Adipose tissue (tissue), 3 donors: ENCODE results near the gene CNTROB. TPM values are rescaled to one million over a fixed set of nuclear protein-coding genes. Genes with fewer than 3 reads are reported as not detected.

Experiments
- H3K27ac ChIP-seq: one replicate; pipeline ENCODE4 v1.5.1; 2013; ENCODE audit warnings: low read depth, low read length
- WGBS, 3 donors: extraction: QIAGEN DNeasy Blood & Tissue Kit; methylation state at CpG; one replicate each; pipeline ENCODE4 v1.1.7; 2013; 5-methylcytosine and 5-hydroxymethylcytosine counted together
- polyA plus RNA-seq, 3 donors: library from polyadenylated mRNA; stranded (reverse); fragments of 200-250 nt; gene quantifications; one replicate each; pipeline ENCODE4 v1.2.3, GENCODE V29; 2013
- donor health status: healthy with polysubstance abuse.
- donor health status: Bipolar disorder and iron deficiency.
- donor health status: healthy.

CNTROB gene
- polyA plus RNA-seq, 3 donors = 10.8 to 28.0 (median 15.7) TPM

DNA sequence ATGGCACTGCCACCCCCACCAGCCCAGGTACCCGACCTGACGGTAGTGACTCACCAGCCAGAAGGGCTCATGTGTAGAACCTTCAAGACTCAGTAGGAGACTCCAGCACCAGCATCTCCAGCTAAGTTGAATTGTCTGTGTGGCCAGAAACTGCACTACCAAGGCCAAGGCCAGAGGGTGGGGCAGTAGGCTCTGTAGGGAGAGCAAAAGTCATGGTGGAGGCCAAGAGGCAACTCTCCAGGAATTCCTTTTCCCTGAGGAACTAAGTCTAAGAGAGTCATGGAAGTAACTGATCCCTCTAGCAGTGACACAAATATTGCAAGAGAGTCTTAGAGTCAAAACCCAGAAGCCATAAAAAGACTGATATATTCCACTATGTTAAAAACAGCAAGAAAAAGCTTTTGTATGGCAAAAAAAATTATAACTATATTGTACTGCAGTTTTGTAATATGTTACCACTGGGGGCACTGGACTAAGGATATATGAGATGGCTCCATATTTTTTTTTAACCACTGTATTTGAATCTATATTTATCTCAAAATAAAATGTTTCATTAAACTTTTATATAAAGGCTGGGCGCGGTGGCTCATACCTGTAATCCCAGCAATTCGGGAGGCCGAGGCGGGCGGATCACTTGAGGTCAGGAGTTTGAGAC is 40.3 kb downstream of the CNTROB start:
- H3K27ac ChIP-seq = no peak overlapping the region
- WGBS, 3 donors = 89 to 93% (median 92%) methylated on average over 8 of the region's 8 CpGs

GRCh38 chr17:7974638-7975131 is 42.7 kb downstream of the CNTROB start:
- H3K27ac ChIP-seq = no peak overlapping the region

DNA sequence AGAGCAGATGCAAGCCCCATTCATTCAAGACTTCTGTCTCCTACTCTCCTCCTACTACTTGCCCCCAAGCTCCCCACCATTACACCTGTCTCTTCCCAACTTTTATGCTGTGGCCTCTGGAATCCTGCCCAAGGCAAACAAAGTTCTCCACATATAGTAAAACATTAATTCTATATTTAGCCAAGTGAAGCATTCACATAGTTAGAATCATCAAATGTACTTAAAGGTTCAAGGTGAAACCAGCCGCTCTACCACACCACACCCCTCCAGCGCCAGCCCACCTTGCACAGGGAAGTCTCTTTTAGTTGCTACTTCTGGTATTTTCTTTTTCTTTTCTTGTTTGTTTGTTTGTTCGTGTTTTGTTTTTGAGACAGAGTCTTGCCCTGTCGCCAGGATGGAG is 45.0 kb downstream of the CNTROB start:
- 48 to 94% (median 84%) methylated on average over 4 of the region's 4 CpGs for WGBS, 3 donors
- H3K27ac ChIP-seq = no peak overlapping the region

DNA sequence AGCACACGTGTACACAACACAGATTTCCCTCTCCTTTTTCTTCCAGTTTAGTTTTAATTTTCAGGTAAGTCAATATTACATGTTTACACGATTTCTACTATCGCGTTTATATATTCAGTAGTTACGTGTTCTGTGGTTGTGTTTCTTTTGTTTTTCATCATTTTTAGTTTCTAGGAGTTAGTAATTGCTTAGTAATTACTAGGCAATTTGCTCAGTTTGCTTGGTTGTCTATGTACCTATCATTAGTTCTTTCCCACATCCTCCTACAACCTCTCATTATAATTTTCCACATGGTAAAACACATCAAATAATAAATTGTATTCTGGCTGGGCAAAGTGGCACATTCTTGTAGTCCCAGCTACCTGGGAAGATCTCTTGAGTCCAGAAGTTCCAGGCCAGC is 45.8 kb downstream of the CNTROB start:
- 83 to 95% (median 93%) methylated on average over 5 of the region's 5 CpGs for WGBS, 3 donors
- H3K27ac ChIP-seq = no peak overlapping the region

GRCh38 chr17:7982173-7982572 is 50.2 kb downstream of the CNTROB start:
- WGBS, 3 donors = 56 to 61% (median 57%) methylated on average over 7 of the region's 7 CpGs
- H3K27ac ChIP-seq = no peak overlapping the region

DNA sequence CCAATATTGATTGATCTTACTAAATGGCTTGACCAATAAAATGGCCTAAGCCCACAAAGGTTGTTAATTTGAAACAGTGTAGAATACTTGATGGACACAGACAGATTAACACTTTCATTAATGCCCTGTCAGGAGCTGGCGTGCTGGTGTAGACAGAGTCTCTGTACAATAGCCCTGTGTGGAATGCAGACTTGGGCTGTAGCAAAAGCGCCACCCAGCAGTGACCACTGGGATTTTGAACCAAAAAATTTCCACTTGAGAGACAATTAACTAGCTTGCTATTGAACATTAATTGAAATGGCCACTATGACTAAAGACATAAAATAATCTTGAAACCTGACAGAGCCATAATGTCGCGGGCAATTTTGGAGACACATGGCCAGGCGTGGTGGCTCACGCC is 50.7 kb downstream of the CNTROB start:
- WGBS, 3 donors = 85 to 91% (median 87%) methylated on average over 6 of the region's 6 CpGs
- no peak overlapping the region for H3K27ac ChIP-seq

DNA sequence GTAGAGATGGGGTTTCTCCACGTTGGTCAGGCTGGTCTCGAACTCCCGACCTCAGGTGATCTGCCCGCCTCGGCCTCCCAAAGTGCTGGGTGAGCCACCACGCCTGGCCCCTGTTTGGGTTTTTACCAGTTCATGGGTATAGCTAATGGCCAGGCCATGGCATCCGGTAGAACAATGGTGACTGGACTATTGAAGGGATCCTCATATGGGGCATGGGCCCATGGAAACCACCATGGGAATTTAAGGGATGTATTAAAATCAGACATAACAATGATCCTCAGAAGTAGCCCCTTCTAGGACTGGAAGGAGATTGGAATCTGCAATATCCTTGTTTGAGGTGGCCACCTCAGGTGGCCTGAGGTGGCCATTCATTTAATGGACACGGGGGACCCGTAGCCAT is 52.9 kb downstream of the CNTROB start:
- WGBS, 3 donors = 82 to 92% (median 89%) methylated on average over 9 of the region's 9 CpGs
- no peak overlapping the region for H3K27ac ChIP-seq

DNA sequence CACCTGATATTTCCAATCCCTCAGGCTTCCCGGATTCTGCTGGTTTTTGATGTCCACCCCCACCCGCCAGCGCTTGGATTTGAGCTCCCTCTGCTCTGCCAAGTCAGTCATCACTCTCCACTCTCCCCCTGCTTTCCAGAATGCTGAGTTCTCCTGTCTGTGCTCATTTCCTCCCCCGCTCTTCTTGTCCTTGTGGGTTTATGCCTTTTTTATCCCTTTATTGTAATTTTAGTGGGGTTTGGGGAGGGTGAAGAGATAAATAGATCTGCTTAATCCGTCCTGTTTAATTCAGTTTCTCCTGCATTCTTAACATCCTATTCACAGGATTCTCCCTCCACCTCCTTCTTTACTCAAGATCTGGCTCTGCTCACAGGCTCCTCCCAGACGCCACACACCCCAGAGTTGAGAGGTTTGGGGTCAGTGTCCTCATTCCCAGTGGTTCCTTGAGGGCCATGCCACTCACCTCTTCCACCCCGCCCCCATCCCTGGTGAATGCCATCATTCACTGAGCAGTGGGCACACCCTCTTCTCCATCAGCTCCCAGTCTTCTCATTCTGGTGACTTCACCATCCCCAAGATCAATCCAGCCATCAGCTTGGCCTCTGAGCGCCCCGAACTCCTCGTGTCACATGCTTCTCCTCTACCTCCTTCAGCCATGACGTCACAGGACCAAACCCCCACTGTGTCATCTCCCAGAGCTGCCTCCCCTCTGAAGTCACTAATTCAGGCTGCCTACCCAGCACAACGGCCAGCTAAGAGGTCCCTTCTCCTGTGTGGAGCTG is 55.3 kb downstream of the CNTROB start:
- 52 to 67% (median 56%) methylated on average over 12 of the region's 12 CpGs for WGBS, 3 donors
- H3K27ac ChIP-seq = no peak overlapping the region

GRCh38 chr17:7988750-7989178 is 56.8 kb downstream of the CNTROB start:
- 12 to 18% (median 13%) methylated on average over 5 of the region's 5 CpGs for WGBS, 3 donors
- H3K27ac ChIP-seq = no peak overlapping the region

GRCh38 chr17:7989781-7990655 is 58.0 kb downstream of the CNTROB start:
- H3K27ac ChIP-seq = no peak overlapping the region

DNA sequence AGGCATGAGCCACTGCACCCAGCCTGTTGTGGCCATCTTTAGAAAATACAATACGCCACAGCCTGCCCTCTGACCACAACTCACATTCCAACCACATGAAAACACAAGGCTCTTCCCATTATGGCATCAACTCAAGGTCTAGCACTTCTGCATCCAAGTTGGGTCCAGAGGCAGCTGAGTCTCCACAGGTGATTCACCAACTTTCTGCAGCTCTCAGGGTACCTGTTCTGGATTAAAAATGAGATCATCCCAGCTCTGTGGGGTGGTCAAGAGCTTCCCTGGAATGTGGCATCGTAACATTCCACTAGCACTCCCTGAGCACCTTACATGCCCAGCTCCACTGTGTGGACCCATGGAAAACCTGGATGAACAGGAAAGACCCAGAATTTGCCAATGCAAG is 60.5 kb downstream of the CNTROB start:
- H3K27ac ChIP-seq = no peak overlapping the region
- WGBS, 3 donors = 81 to 90% (median 88%) methylated on average over 2 of the region's 2 CpGs

More at GRCh38 chr17:7989781-7990655, 58.0 kb downstream of the CNTROB start:
- WGBS, 3 donors = 2 to 3% (median 2%) methylated on average over 49 to 59 of the region's 59 CpGs

DNA sequence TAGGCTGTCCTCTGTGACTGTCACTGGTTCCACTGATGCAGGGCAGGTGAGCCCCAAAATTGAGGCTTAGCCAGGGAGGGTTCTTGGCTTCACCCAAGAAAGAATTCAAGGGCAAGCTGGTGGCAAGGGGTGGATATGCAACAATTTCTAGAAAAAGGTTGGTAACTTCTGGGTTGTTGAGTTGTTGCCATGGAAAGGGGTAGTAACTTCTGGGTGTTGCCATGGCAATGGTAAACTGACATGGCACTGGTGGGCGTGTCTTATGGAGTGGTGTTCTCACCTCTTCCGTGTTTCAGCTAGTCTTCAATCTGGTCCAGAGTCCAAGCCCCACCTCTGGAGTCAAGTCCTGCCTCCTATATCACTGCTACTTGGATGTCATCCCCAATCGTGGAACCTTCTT is 60.9 kb downstream of the CNTROB start:
- 63 to 74% (median 70%) methylated on average over 3 of the region's 3 CpGs for WGBS, 3 donors
- H3K27ac ChIP-seq = no peak overlapping the region

- WGBS, 3 donors = 76 to 89% (median 85%) methylated on average over 27 of the region's 27 CpGs
- no peak overlapping the region for H3K27ac ChIP-seq
Observed at GRCh38 chr17:7993972-7994589, 62.1 kb downstream of the CNTROB start.

- H3K27ac ChIP-seq = no peak overlapping the region
- WGBS, 3 donors = 93 to 96% (median 96%) methylated on average over 2 of the region's 2 CpGs
Observed at GRCh38 chr17:7995724-7996123, 63.7 kb downstream of the CNTROB start.

DNA sequence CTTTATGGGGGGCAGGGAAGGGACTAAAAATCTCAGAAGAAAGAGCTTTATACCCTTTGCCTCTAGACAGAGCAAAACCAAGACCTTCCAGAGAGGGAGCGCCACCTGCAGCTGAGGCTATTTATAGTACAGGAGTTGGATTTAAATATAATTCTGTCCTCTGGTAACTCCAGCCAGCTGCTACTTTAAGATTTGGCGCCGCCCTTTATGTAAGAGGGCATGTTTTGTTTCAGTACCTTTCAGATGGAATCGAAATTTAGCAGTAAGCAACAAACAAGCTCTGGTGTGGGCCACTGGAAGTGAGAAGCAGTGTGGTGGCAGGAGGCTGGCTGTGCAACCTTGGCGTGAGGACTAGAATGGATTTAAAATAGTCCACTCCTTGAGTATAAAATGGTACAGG is 65.2 kb downstream of the CNTROB start:
- no peak overlapping the region for H3K27ac ChIP-seq
- 21 to 28% (median 22%) methylated on average over 5 of the region's 5 CpGs for WGBS, 3 donors
